DND-41 (cell line): ENCODE measurements around the gene BMERB1.

Experiments
- ATAC-seq: fragments of 200-7000 bp; cut with Tn5 transposase; 3 replicates; pipeline ENCODE4 v1.9.1; 2021; ENCODE audit warnings: low read depth; ENCODE audit not compliant: insufficient read depth
- DNase-seq: peaks from one replicate; pipeline ENCODE4 v3.0.0-alpha.2; 2020
- H2AFZ ChIP-seq: 2 replicates; pipeline ENCODE4 v1.6.0; 2012; ENCODE audit warnings: low read depth, low read length
- H3K27ac ChIP-seq: 2 replicates; pipeline ENCODE4 v1.5.1; 2012; ENCODE audit warnings: low read length, inconsistent platforms
- H3K27me3 ChIP-seq: fragments of 200-600 bp; sonication (generic); 2 replicates; pipeline ENCODE4 v1.6.0; 2012; ENCODE audit warnings: low read length, mild to moderate bottlenecking, inconsistent platforms; ENCODE audit not compliant: insufficient read depth, poor library complexity
- H3K36me3 ChIP-seq: 2 replicates; pipeline ENCODE4 v1.5.1; 2012; ENCODE audit warnings: low read length, inconsistent platforms; ENCODE audit not compliant: insufficient read depth
- H3K4me1 ChIP-seq: 2 replicates; pipeline ENCODE4 v1.5.1; 2012; ENCODE audit warnings: mild to moderate bottlenecking, low read length; ENCODE audit not compliant: insufficient read depth
- H3K4me2 ChIP-seq: 2 replicates; pipeline ENCODE4 v1.6.0; 2012; ENCODE audit warnings: mild to moderate bottlenecking, moderate library complexity, low read length, inconsistent platforms; ENCODE audit not compliant: insufficient read depth
- H3K4me3 ChIP-seq, 2 experiments: fragments of 200-600 bp in 1 of 2; shearing (Covaris generic) in 1 of 2; 2 replicates each; pipeline ENCODE4 v1.5.1; 2012 to 2016; ENCODE audit warnings: inconsistent platforms in 2 of 2, low read length in 2 of 2, mild to moderate bottlenecking in 2 of 2, low read depth in 1 of 2, moderate library complexity in 1 of 2
- H3K79me2 ChIP-seq: 2 replicates; pipeline ENCODE4 v1.6.0; 2012; ENCODE audit warnings: low read length, inconsistent platforms; ENCODE audit not compliant: insufficient read depth
- H3K9ac ChIP-seq: 2 replicates; pipeline ENCODE4 v1.6.0; 2012; ENCODE audit warnings: low read depth, mild to moderate bottlenecking, inconsistent platforms, low read length, moderate library complexity
- H3K9me3 ChIP-seq: 2 replicates; pipeline ENCODE4 v1.5.1; 2012; ENCODE audit warnings: low read length, moderate library complexity, mild to moderate bottlenecking, inconsistent platforms; ENCODE audit not compliant: insufficient read depth, severe bottlenecking
- H4K20me1 ChIP-seq: 2 replicates; pipeline ENCODE4 v1.6.0; 2012; ENCODE audit warnings: low read length; ENCODE audit not compliant: insufficient read depth
- CTCF ChIP-seq: IDR thresholded peaks from 2 replicates; pipeline ENCODE4 v1.5.1; 2012; ENCODE audit warnings: borderline replicate concordance, low read length, moderate library complexity, mild to moderate bottlenecking; ENCODE audit not compliant: poor library complexity, severe bottlenecking; ENCODE audit errors: extremely low read depth
- EZH2 ChIP-seq: IDR thresholded peaks from 3 replicates; pipeline ENCODE4 v1.6.1; 2012; ENCODE audit warnings: borderline replicate concordance, low read depth, mild to moderate bottlenecking, moderate library complexity, low read length, inconsistent platforms; ENCODE audit not compliant: severe bottlenecking

Gene BMERB1

GRCh38 chr16:15547768-15548096 lies 113.3 kb downstream of the BMERB1 start:
- H4K20me1 ChIP-seq, result no peaks in the 10 kb centered on the region
- H3K4me3 ChIP-seq, result no peak overlapping the region
- H3K36me3 ChIP-seq, result no peaks in the 10 kb centered on the region
- DNase-seq (no peak), ATAC-seq (no peak)
- H2AFZ ChIP-seq, result no peak overlapping the region
- no peak for TF ChIP-seq CTCF
- TF ChIP-seq EZH2, result no peak
- H3K27me3 ChIP-seq, result no peaks in the 10 kb centered on the region
- H3K9ac ChIP-seq, result no peak overlapping the region
- H3K4me2 ChIP-seq, result no peak overlapping the region
- H3K9me3 ChIP-seq, result peaks cover 4% of the 10 kb centered on the region
- no peaks in the 10 kb centered on the region for H3K4me1 ChIP-seq
- H3K79me2 ChIP-seq, result no peaks in the 10 kb centered on the region
- H3K27ac ChIP-seq, result no peak overlapping the region

- Histone ChIP-seq H3K36me3 (no peaks in the 10 kb centered on the region), H3K4me2 (no peak overlapping the region), H3K4me3 (no peak overlapping the region), H3K27me3 (no peaks in the 10 kb centered on the region), H3K9me3 (no peaks in the 10 kb centered on the region), H3K79me2 (no peaks in the 10 kb centered on the region), H3K9ac (no peak overlapping the region), H3K27ac (no peak overlapping the region), H4K20me1 (no peaks in the 10 kb centered on the region), H3K4me1 (no peaks in the 10 kb centered on the region), H2AFZ (no peak overlapping the region)
- ATAC-seq (no peak), DNase-seq (no peak)
- no peak for TF ChIP-seq CTCF
- no peak for TF ChIP-seq EZH2
Observed at GRCh38 chr16:15548482-15548891, 114.1 kb downstream of the BMERB1 start.

DNA sequence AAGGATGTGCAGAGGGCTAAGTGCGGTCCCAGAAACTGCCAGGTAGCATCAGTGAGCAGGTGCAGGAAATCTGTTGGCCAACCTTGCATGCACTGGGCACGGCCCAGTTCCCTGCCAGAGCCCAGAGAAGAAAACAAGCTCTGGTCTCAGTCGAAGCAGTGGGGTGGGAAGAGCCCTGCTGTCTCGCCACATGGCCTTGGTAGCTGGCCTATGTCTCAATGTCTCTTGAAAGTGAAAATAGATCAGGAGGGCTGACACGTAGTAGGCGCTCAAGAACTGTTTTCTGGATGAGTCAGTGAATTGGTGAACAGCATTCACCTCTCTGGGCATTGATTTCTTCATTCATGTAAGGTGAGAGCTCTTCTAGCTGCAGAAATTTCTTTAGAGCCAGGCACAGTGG lies 118.1 kb downstream of the BMERB1 start:
- H3K4me2 ChIP-seq, result no peak overlapping the region
- TF ChIP-seq CTCF (no peak), EZH2 (no peak)
- H3K36me3 ChIP-seq, result no peaks in the 10 kb centered on the region
- no peaks in the 10 kb centered on the region for H3K27me3 ChIP-seq
- H4K20me1 ChIP-seq, result no peaks in the 10 kb centered on the region
- ATAC-seq (no peak), DNase-seq (no peak)
- no peak overlapping the region for H2AFZ ChIP-seq
- no peak overlapping the region for H3K27ac ChIP-seq
- no peak overlapping the region for H3K4me3 ChIP-seq
- H3K9me3 ChIP-seq, result no peaks in the 10 kb centered on the region
- H3K4me1 ChIP-seq, result no peaks in the 10 kb centered on the region
- H3K9ac ChIP-seq, result no peak overlapping the region
- no peaks in the 10 kb centered on the region for H3K79me2 ChIP-seq
